HEK293 (cell line): Measurements from ENCODE around the gene CTNNA2.

Source experiments
- CTCF ChIA-PET: fragments of 350-600 bp; formaldehyde crosslinking; extraction: SDS; loops from one replicate; lab custom pipeline; 2021; ENCODE audit warnings: antibody characterized with exemption; lab: Yijun Ruan, JAX
- POLR2A ChIA-PET: fragments of 300-600 bp; formaldehyde crosslinking; extraction: SDS; loops from one replicate; lab custom pipeline; 2020; ENCODE audit warnings: antibody characterized with exemption, inconsistent platforms; lab: Yijun Ruan, JAX
- H3K27ac ChIP-seq: fragments of 200-500 bp; sonication (Bioruptor generic); 2 replicates; pipeline ENCODE4 v1.5.1; 2014; ENCODE audit warnings: low read depth, low read length, control low read depth, inconsistent platforms; ENCODE audit errors: extremely low read depth
- H3K36me3 ChIP-seq, 2 experiments: fragments of 200-500 bp in 1 of 2; sonication (Bioruptor generic) in 1 of 2; 1 replicate in 1 of 2; 2 replicates in 1 of 2; pipeline ENCODE4 v1.5.1; 2014 to 2017; ENCODE audit warnings: inconsistent platforms in 2 of 2, low read length in 2 of 2; ENCODE audit not compliant: control insufficient read depth in 2 of 2, insufficient read depth in 1 of 2
- H3K4me1 ChIP-seq: fragments of 200-500 bp; sonication (Bioruptor generic); 2 replicates; pipeline ENCODE4 v1.5.1; 2014; ENCODE audit warnings: mild to moderate bottlenecking, low read length, inconsistent platforms; ENCODE audit not compliant: control insufficient read depth, insufficient read depth
- H3K4me3 ChIP-seq: 2 replicates; pipeline ENCODE4 v1.5.1; 2011; ENCODE audit warnings: low read depth, mild to moderate bottlenecking, control low read depth, low read length, moderate library complexity
- H3K9me3 ChIP-seq: fragments of 200-500 bp; sonication (Bioruptor generic); 2 replicates; pipeline ENCODE4 v1.5.1; 2014; ENCODE audit warnings: low read depth, low read length, inconsistent platforms; ENCODE audit not compliant: control insufficient read depth, insufficient read depth
- KLF10 ChIP-seq: fragments of 450-650 bp; IDR thresholded peaks from 2 replicates; pipeline ENCODE4 v1.5.1; 2018; ENCODE audit warnings: missing biosample characterization, mild to moderate bottlenecking, missing genetic modification characterization
- REPIN1 ChIP-seq: fragments of 450-650 bp; formaldehyde crosslinking; IDR thresholded peaks from 2 replicates; pipeline ENCODE4 v1.5.1; 2017; ENCODE audit warnings: missing biosample characterization, missing genetic modification characterization, low read depth
- SALL2 ChIP-seq: fragments of 450-650 bp; formaldehyde crosslinking; IDR thresholded peaks from 2 replicates; pipeline ENCODE4 v1.5.0; 2017; ENCODE audit warnings: missing biosample characterization, mild to moderate bottlenecking, missing genetic modification characterization, borderline replicate concordance
- SCRT1 ChIP-seq: fragments of 450-650 bp; formaldehyde crosslinking; IDR thresholded peaks from 2 replicates; pipeline ENCODE4 v1.5.1; 2016; ENCODE audit warnings: missing biosample characterization, missing genetic modification characterization, borderline replicate concordance
- ZBTB1 ChIP-seq: fragments of 450-650 bp; formaldehyde crosslinking; IDR thresholded peaks from 2 replicates; pipeline ENCODE4 v1.5.1; 2016; ENCODE audit warnings: missing biosample characterization, missing genetic modification characterization
- ZBTB7A ChIP-seq: fragments of 450-650 bp; formaldehyde crosslinking; IDR thresholded peaks from 2 replicates; pipeline ENCODE4 v1.5.1; 2016; ENCODE audit warnings: low read depth, missing biosample characterization, missing genetic modification characterization
- ZFHX2 ChIP-seq: fragments of 450-650 bp; formaldehyde crosslinking; conservative IDR thresholded peaks from 2 replicates; pipeline ENCODE4 v1.5.1; 2016; ENCODE audit warnings: missing biosample characterization, missing genetic modification characterization
- ZNF10 ChIP-seq: fragments of 450-650 bp; formaldehyde crosslinking; IDR thresholded peaks from 2 replicates; pipeline ENCODE4 v1.5.1; 2017; ENCODE audit warnings: missing biosample characterization, missing genetic modification characterization
- ZNF140 ChIP-seq: fragments of 450-650 bp; formaldehyde crosslinking; IDR thresholded peaks from 2 replicates; pipeline ENCODE4 v1.5.1; 2016; ENCODE audit warnings: missing biosample characterization, missing genetic modification characterization
- ZNF184 ChIP-seq: fragments of 450-650 bp; IDR thresholded peaks from 2 replicates; pipeline ENCODE4 v1.5.1; 2018; ENCODE audit warnings: missing biosample characterization, mild to moderate bottlenecking, missing genetic modification characterization
- ZNF335 ChIP-seq: fragments of 450-650 bp; formaldehyde crosslinking; conservative IDR thresholded peaks from 2 replicates; pipeline ENCODE4 v1.5.1; 2016; ENCODE audit warnings: missing biosample characterization, missing genetic modification characterization
- ZNF473 ChIP-seq: fragments of 450-650 bp; formaldehyde crosslinking; IDR thresholded peaks from 2 replicates; pipeline ENCODE4 v1.5.1; 2017; ENCODE audit warnings: missing biosample characterization, missing genetic modification characterization
- ZNF610 ChIP-seq: fragments of 450-650 bp; formaldehyde crosslinking; IDR thresholded peaks from 2 replicates; pipeline ENCODE4 v1.5.1; 2016; ENCODE audit warnings: missing biosample characterization, missing genetic modification characterization, borderline replicate concordance
- ZNF645 ChIP-seq: fragments of 450-650 bp; formaldehyde crosslinking; IDR thresholded peaks from 2 replicates; pipeline ENCODE4; 2016; ENCODE audit warnings: missing biosample characterization, missing genetic modification characterization
- ZNF707 ChIP-seq: fragments of 450-650 bp; formaldehyde crosslinking; IDR thresholded peaks from 2 replicates; pipeline ENCODE4 v1.5.1; 2016; ENCODE audit warnings: missing biosample characterization, missing genetic modification characterization
- ZNF776 ChIP-seq: fragments of 450-650 bp; formaldehyde crosslinking; IDR thresholded peaks from 2 replicates; pipeline ENCODE4 v1.5.0; 2017; ENCODE audit warnings: missing biosample characterization, missing genetic modification characterization, borderline replicate concordance
- ZSCAN4 ChIP-seq: fragments of 450-650 bp; formaldehyde crosslinking; IDR thresholded peaks from 2 replicates; pipeline ENCODE4 v1.5.1; 2017; ENCODE audit warnings: missing biosample characterization, missing genetic modification characterization
- TF ChIP-seq, protein P1 (sequence below): fragments of 450-650 bp; formaldehyde crosslinking; IDR thresholded peaks from 2 replicates; pipeline ENCODE4 v1.5.1; 2016; ENCODE audit warnings: missing biosample characterization, missing genetic modification characterization
- TF ChIP-seq, protein P2 (sequence below): fragments of 450-650 bp; formaldehyde crosslinking; IDR thresholded peaks from 2 replicates; pipeline ENCODE4 v1.5.1; 2017; ENCODE audit warnings: missing biosample characterization, missing genetic modification characterization

CTNNA2 gene

GRCh38 chr2:80624062-80624461, 1111.2 kb downstream of the CTNNA2 start:
- Histone ChIP-seq H3K4me1 (no peaks in the 10 kb centered on the region), H3K9me3 (no peaks in the 10 kb centered on the region), H3K4me3 (no peak overlapping the region), H3K36me3 (no peaks in the 10 kb centered on the region), H3K27ac (no peak overlapping the region)
- ChIA-PET CTCF (no interaction called here), POLR2A (no interaction called here)
- TF ChIP-seq ZFHX2 (tag by site-specific recombination) (no peak), SALL2 (tag by site-specific recombination) (no peak), ZNF707 (tag by site-specific recombination) (no peak), ZNF473 (tag by site-specific recombination) (no peak), ZNF184 (tag by site-specific recombination) (no peak)
- TF ChIP-seq, protein P1, sequence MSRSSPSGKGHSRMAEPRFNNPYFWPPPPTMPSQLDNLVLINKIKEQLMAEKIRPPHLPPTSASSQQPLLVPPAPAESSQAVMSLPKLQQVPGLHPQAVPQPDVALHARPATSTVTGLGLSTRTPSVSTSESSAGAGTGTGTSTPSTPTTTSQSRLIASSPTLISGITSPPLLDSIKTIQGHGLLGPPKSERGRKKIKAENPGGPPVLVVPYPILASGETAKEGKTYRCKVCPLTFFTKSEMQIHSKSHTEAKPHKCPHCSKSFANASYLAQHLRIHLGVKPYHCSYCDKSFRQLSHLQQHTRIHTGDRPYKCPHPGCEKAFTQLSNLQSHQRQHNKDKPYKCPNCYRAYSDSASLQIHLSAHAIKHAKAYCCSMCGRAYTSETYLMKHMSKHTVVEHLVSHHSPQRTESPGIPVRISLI (tag by site-specific recombination): no peak

DNA sequence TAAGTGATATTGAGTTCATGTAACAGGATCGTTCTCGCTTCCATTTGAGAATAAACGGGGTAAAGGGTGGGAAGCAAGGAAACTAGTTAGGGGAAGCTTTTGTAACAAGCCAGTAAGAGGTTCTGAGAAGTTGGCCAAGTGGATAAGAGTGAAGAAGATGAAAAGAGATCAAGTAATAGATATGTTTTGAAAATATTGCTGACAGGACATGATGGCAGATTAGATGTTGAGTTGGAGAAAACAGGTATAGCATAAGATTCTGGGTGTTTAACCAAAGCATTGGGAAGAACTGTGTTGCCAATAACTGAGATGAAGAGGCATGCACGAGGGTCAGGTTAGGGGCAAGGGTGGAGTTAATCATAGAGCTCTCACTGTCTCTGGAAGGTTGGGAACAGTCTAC, 1121.7 kb downstream of the CTNNA2 start:
- no peaks in the 10 kb centered on the region for H3K9me3 ChIP-seq
- ChIA-PET CTCF (interaction anchor here (0.6 kb wide), 1 partner anchor 109 kb away, joined by 4 read pairs; no protein-coding TSS in a partner anchor), POLR2A (no interaction called here)
- no peak overlapping the region for H3K27ac ChIP-seq
- no peak for TF ChIP-seq ZNF610 (tag by site-specific recombination)
- no peak for TF ChIP-seq ZNF335 (tag by site-specific recombination)
- no peak for TF ChIP-seq ZFHX2 (tag by site-specific recombination)
- no peak for TF ChIP-seq ZBTB1
- no peak for TF ChIP-seq ZNF10 (tag by site-specific recombination)
- no peak for TF ChIP-seq ZSCAN4 (tag by site-specific recombination)
- no peak for TF ChIP-seq ZNF776 (tag by site-specific recombination)
- TF ChIP-seq, protein P2, sequence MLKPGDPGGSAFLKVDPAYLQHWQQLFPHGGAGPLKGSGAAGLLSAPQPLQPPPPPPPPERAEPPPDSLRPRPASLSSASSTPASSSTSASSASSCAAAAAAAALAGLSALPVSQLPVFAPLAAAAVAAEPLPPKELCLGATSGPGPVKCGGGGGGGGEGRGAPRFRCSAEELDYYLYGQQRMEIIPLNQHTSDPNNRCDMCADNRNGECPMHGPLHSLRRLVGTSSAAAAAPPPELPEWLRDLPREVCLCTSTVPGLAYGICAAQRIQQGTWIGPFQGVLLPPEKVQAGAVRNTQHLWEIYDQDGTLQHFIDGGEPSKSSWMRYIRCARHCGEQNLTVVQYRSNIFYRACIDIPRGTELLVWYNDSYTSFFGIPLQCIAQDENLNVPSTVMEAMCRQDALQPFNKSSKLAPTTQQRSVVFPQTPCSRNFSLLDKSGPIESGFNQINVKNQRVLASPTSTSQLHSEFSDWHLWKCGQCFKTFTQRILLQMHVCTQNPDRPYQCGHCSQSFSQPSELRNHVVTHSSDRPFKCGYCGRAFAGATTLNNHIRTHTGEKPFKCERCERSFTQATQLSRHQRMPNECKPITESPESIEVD: no peak
- no peak for TF ChIP-seq KLF10
- no peak for TF ChIP-seq ZNF645
- TF ChIP-seq ZNF140 (tag by site-specific recombination): no peak
- no peak for TF ChIP-seq REPIN1 (tag by site-specific recombination)
- TF ChIP-seq SCRT1 (tag by site-specific recombination): no peak
- TF ChIP-seq ZBTB7A (tag by site-specific recombination): no peak
- H3K4me3 ChIP-seq: no peak overlapping the region
- H3K4me1 ChIP-seq: no peaks in the 10 kb centered on the region
- H3K36me3 ChIP-seq: no peaks in the 10 kb centered on the region
